H9 (cell line): ENCODE data around the gene STT3B. TPM values are rescaled to one million over a fixed set of nuclear protein-coding genes. Genes with fewer than 3 reads are reported as not detected.

Source experiments
- DNase-seq: peaks from one replicate; pipeline ENCODE4 v3.0.0-alpha.2; 2017
- H2AFZ ChIP-seq: one replicate; pipeline ENCODE4 v1.6.1; 2013; ENCODE audit warnings: mild to moderate bottlenecking, low read length, control low read depth, moderate library complexity
- H2AK5ac ChIP-seq: 2 replicates; pipeline ENCODE4 v1.6.1; 2013; ENCODE audit warnings: low read length, control low read depth, mixed read lengths; ENCODE audit not compliant: insufficient read length
- H2BK120ac ChIP-seq: one replicate; pipeline ENCODE4 v1.6.1; 2013; ENCODE audit warnings: low read depth, mild to moderate bottlenecking, low read length, control low read depth, inconsistent platforms; ENCODE audit not compliant: poor library complexity, severe bottlenecking
- H2BK12ac ChIP-seq: 2 replicates; pipeline ENCODE4 v1.6.1; 2013; ENCODE audit warnings: low read length, control low read depth, mixed read lengths, low read depth; ENCODE audit not compliant: insufficient read length
- H2BK15ac ChIP-seq: 2 replicates; pipeline ENCODE4 v1.6.1; 2013; ENCODE audit warnings: low read depth, low read length, control low read depth
- H2BK20ac ChIP-seq: one replicate; pipeline ENCODE4 v1.6.1; 2013; ENCODE audit warnings: low read depth, mild to moderate bottlenecking, low read length, control low read depth, inconsistent platforms; ENCODE audit not compliant: poor library complexity, severe bottlenecking
- H2BK5ac ChIP-seq: 2 replicates; pipeline ENCODE4 v1.6.1; 2013; ENCODE audit warnings: low read length, control low read depth, mixed read lengths; ENCODE audit not compliant: insufficient read length
- H3K14ac ChIP-seq: 2 replicates; pipeline ENCODE4 v1.6.1; 2013; ENCODE audit warnings: low read length, control low read depth; ENCODE audit not compliant: insufficient read depth
- H3K18ac ChIP-seq: 2 replicates; pipeline ENCODE4 v1.6.1; 2013; ENCODE audit warnings: low read depth, mild to moderate bottlenecking, mixed read lengths, low read length, control low read depth; ENCODE audit not compliant: insufficient read length
- H3K23ac ChIP-seq: 2 replicates; pipeline ENCODE4 v1.6.1; 2013; ENCODE audit warnings: low read length, control low read depth, mixed read lengths, low read depth; ENCODE audit not compliant: insufficient read length
- H3K23me2 ChIP-seq: 2 replicates; pipeline ENCODE4 v1.6.1; 2013; ENCODE audit warnings: low read depth, mild to moderate bottlenecking, mixed read lengths, low read length, control low read depth; ENCODE audit not compliant: insufficient read length, poor library complexity, severe bottlenecking
- H3K27ac ChIP-seq: 2 replicates; pipeline ENCODE4 v1.5.1; 2013; ENCODE audit warnings: low read length, control low read depth, mixed read lengths, low read depth; ENCODE audit not compliant: insufficient read length
- H3K27me3 ChIP-seq: 2 replicates; pipeline ENCODE4 v1.6.1; 2013; ENCODE audit warnings: low read length, control low read depth, inconsistent platforms; ENCODE audit not compliant: insufficient read depth
- H3K4ac ChIP-seq: 2 replicates; pipeline ENCODE4 v1.6.1; 2013; ENCODE audit warnings: low read depth, mild to moderate bottlenecking, control low read depth, inconsistent platforms, low read length, moderate library complexity
- H3K4me1 ChIP-seq: 2 replicates; pipeline ENCODE4 v1.6.1; 2013; ENCODE audit warnings: low read length, control low read depth, inconsistent platforms; ENCODE audit not compliant: insufficient read depth
- H3K4me2 ChIP-seq: 2 replicates; pipeline ENCODE4 v1.6.1; 2013; ENCODE audit warnings: low read length, control low read depth, mixed read lengths; ENCODE audit not compliant: insufficient read length, insufficient read depth
- H3K56ac ChIP-seq: 2 replicates; pipeline ENCODE4 v1.6.1; 2013; ENCODE audit warnings: low read depth, mild to moderate bottlenecking, mixed read lengths, low read length, control low read depth; ENCODE audit not compliant: insufficient read length
- H3K79me1 ChIP-seq: 2 replicates; pipeline ENCODE4 v1.6.1; 2013; ENCODE audit warnings: low read depth, mild to moderate bottlenecking, moderate library complexity, low read length, control low read depth, inconsistent platforms; ENCODE audit not compliant: insufficient read depth, poor library complexity, severe bottlenecking
- H3K79me2 ChIP-seq: 2 replicates; pipeline ENCODE4 v1.6.1; 2013; ENCODE audit warnings: low read length, control low read depth, inconsistent platforms; ENCODE audit not compliant: insufficient read depth
- H3K9ac ChIP-seq: 2 replicates; pipeline ENCODE4 v1.6.1; 2013; ENCODE audit warnings: low read length, control low read depth, mixed read lengths; ENCODE audit not compliant: insufficient read length; ENCODE audit errors: extremely low read depth
- H3K9me3 ChIP-seq: one replicate; pipeline ENCODE4 v1.6.1; 2013; ENCODE audit warnings: low read depth, low read length, inconsistent platforms; ENCODE audit not compliant: control insufficient read depth
- H3T11ph ChIP-seq: one replicate; pipeline ENCODE4 v1.6.1; 2013; ENCODE audit warnings: mild to moderate bottlenecking, low read length, control low read depth, inconsistent platforms
- H4K20me1 ChIP-seq: one replicate; pipeline ENCODE4 v1.6.1; 2013; ENCODE audit not compliant: control insufficient read depth, insufficient read length, insufficient read depth
- H4K5ac ChIP-seq: 2 replicates; pipeline ENCODE4 v1.6.1; 2013; ENCODE audit warnings: low read depth, mild to moderate bottlenecking, mixed read lengths, low read length, control low read depth; ENCODE audit not compliant: insufficient read length
- H4K8ac ChIP-seq: replicated peaks from 2 replicates; pipeline ENCODE4 v1.6.1; 2013; ENCODE audit warnings: low read length, control low read depth, mixed read lengths, low read depth; ENCODE audit not compliant: insufficient read length
- H4K91ac ChIP-seq: 2 replicates; pipeline ENCODE4 v1.6.1; 2013; ENCODE audit warnings: low read depth, mild to moderate bottlenecking, moderate library complexity, mixed read lengths, low read length, control low read depth; ENCODE audit not compliant: insufficient read length
- H3K27ac Mint-ChIP-seq, 3 experiments: 2 replicates in 2 of 3; 3 replicates in 1 of 3; pipeline ENCODE4 v1.8.0; 2020 to 2021; ENCODE audit warnings: mixed read lengths in 3 of 3, mild to moderate bottlenecking in 1 of 3, moderate library complexity in 1 of 3
- H3K27me3 Mint-ChIP-seq: 2 replicates; pipeline ENCODE4 v1.8.0; 2021; ENCODE audit warnings: low read depth, mild to moderate bottlenecking, moderate library complexity, mixed read lengths
- H3K36me3 Mint-ChIP-seq, 3 experiments: 2 replicates in 2 of 3; 3 replicates in 1 of 3; pipeline ENCODE4 v1.8.0; 2020 to 2021; ENCODE audit warnings: low read depth in 3 of 3, mixed read lengths in 3 of 3; ENCODE audit not compliant: insufficient read depth in 1 of 3
- H3K4me1 Mint-ChIP-seq, 2 experiments: 2 replicates each; pipeline ENCODE4 v1.8.0; 2020; ENCODE audit warnings: mixed read lengths in 2 of 2
- H3K4me3 Mint-ChIP-seq, 2 experiments: 2 replicates in 1 of 2; 3 replicates in 1 of 2; pipeline ENCODE4 v1.8.0; 2020 to 2021; ENCODE audit warnings: mild to moderate bottlenecking in 2 of 2, mixed read lengths in 2 of 2, moderate library complexity in 1 of 2
- H3K9me3 Mint-ChIP-seq, 2 experiments: 2 replicates in 1 of 2; 3 replicates in 1 of 2; pipeline ENCODE4 v1.8.0; 2020; ENCODE audit warnings: mild to moderate bottlenecking in 2 of 2, mixed read lengths in 2 of 2, moderate library complexity in 1 of 2
- WGBS: extraction: QIAGEN DNeasy Blood & Tissue Kit; methylation state at CpG from one replicate; pipeline ENCODE4 v1.1.7; 2013; ENCODE audit warnings: missing lambda C conversion rate, low lambda C conversion rate, mixed read lengths; ENCODE audit not compliant: insufficient read length; ENCODE audit errors: extremely low coverage; 5-methylcytosine and 5-hydroxymethylcytosine counted together
- total RNA-seq: library from RNA; stranded (reverse); gene quantifications from 2 replicates; pipeline ENCODE4 v1.2.1, GENCODE V29; 2021
- TF ChIP-seq, protein P1 (sequence below): fragments of 200-600 bp; sonication (generic); conservative IDR thresholded peaks from 3 replicates; pipeline ENCODE4 v1.8.0; 2021; ENCODE audit warnings: antibody characterized with exemption, mild to moderate bottlenecking

The STT3B gene
- total RNA-seq, 1 experiment from 2014 or later: 79.9 TPM

DNA sequence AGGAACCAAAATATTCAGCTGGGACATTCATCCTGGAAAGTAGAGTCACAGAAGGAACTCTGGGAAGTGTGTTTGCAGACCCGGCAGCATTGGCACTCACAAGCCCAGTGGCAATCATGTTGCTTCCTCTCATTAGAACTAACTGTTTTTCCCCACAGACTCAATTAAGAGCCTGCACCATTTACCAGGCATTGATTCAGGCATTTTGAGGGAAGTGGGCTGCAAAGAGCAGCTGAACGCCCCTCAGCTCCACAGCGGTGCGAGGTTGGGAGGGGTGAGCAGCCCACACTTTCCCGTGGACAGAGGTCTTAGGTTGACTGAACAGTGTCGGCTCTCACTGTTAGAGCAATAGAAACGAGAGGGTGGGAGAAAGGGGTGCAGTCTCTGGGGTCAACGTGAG lies 143.8 kb downstream of the STT3B start:
- H4K8ac ChIP-seq: no peak overlapping the region
- no peak overlapping the region for H2BK120ac ChIP-seq
- H3K14ac ChIP-seq: no peak overlapping the region
- H3K79me1 ChIP-seq: no peaks in the 10 kb centered on the region
- no peak overlapping the region for H3K9ac ChIP-seq
- no peaks in the 10 kb centered on the region for H3K9me3 ChIP-seq
- no peaks in the 10 kb centered on the region for H3K23me2 ChIP-seq
- no peak overlapping the region for H3K4ac ChIP-seq
- WGBS: no CpG with 5 or more reads among the region's 8 CpGs
- no peak overlapping the region for H3T11ph ChIP-seq
- no peak overlapping the region for H3K4me3 Mint-ChIP-seq
- H3K23ac ChIP-seq: no peak overlapping the region
- no peak overlapping the region for H2AFZ ChIP-seq
- H3K56ac ChIP-seq: no peak overlapping the region
- H3K4me1 Mint-ChIP-seq: peaks cover 23 to 25% of the 10 kb centered on the region in 2 experiments
- no peak overlapping the region for H3K27ac ChIP-seq
- H3K36me3 Mint-ChIP-seq: peaks cover 8 to 9% (median 9%) of the 10 kb centered on the region in 3 experiments; a peak in 5 of 7 replicates
- no peaks in the 10 kb centered on the region for H3K79me2 ChIP-seq
- H3K4me2 ChIP-seq: no peak overlapping the region
- no peak overlapping the region for H3K18ac ChIP-seq
- H4K5ac ChIP-seq: no peak overlapping the region
- H3K27me3 Mint-ChIP-seq: no peaks in the 10 kb centered on the region
- H3K27me3 ChIP-seq: no peaks in the 10 kb centered on the region
- no peak overlapping the region for H2AK5ac ChIP-seq
- H2BK12ac ChIP-seq: no peak overlapping the region
- no peaks in the 10 kb centered on the region for H3K9me3 Mint-ChIP-seq
- peak overlapping the region in 1 of 3 experiments; percentile 87; a peak in 2 of 7 replicates for H3K27ac Mint-ChIP-seq
- no peak for DNase-seq
- no peaks in the 10 kb centered on the region for H4K20me1 ChIP-seq
- H4K91ac ChIP-seq: no peak overlapping the region
- TF ChIP-seq, protein P1, sequence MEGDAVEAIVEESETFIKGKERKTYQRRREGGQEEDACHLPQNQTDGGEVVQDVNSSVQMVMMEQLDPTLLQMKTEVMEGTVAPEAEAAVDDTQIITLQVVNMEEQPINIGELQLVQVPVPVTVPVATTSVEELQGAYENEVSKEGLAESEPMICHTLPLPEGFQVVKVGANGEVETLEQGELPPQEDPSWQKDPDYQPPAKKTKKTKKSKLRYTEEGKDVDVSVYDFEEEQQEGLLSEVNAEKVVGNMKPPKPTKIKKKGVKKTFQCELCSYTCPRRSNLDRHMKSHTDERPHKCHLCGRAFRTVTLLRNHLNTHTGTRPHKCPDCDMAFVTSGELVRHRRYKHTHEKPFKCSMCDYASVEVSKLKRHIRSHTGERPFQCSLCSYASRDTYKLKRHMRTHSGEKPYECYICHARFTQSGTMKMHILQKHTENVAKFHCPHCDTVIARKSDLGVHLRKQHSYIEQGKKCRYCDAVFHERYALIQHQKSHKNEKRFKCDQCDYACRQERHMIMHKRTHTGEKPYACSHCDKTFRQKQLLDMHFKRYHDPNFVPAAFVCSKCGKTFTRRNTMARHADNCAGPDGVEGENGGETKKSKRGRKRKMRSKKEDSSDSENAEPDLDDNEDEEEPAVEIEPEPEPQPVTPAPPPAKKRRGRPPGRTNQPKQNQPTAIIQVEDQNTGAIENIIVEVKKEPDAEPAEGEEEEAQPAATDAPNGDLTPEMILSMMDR: no peak
- no peaks in the 10 kb centered on the region for H3K4me1 ChIP-seq
- no peak overlapping the region; the same call in 1 of the 2 replicates for H2BK15ac ChIP-seq
- no peak overlapping the region for H2BK20ac ChIP-seq
- H2BK5ac ChIP-seq: no peak overlapping the region
